Thyroid gland (tissue), 4 donors: ENCODE results near the gene PLXDC2.

Source experiments
- POLR2A ChIP-seq, 2 donors: fragments of 450-650 bp; IDR thresholded peaks; one replicate each; pipeline ENCODE4 v1.6.1; 2017; ENCODE audit warnings: antibody characterized with exemption in 2 of 2, mild to moderate bottlenecking in 2 of 2, moderate library complexity in 1 of 2
- TF ChIP-seq, protein P1 (sequence below), 6 experiments: fragments of 200-600 bp in 3 of 6; fragments of 450-650 bp in 3 of 6; sonication (generic) in 3 of 6; IDR thresholded peaks; one replicate each; pipeline ENCODE4 v1.5.1; 2016 to 2019; ENCODE audit warnings: antibody characterized with exemption in 6 of 6, mild to moderate bottlenecking in 2 of 6, inconsistent platforms in 1 of 6, moderate library complexity in 1 of 6

GRCh38 chr10:20185116-20185515, 368.9 kb downstream of the PLXDC2 start:
- TF ChIP-seq POLR2A (IDR thresholded peaks at IDR 0.05), result no peak
- TF ChIP-seq, protein P1, sequence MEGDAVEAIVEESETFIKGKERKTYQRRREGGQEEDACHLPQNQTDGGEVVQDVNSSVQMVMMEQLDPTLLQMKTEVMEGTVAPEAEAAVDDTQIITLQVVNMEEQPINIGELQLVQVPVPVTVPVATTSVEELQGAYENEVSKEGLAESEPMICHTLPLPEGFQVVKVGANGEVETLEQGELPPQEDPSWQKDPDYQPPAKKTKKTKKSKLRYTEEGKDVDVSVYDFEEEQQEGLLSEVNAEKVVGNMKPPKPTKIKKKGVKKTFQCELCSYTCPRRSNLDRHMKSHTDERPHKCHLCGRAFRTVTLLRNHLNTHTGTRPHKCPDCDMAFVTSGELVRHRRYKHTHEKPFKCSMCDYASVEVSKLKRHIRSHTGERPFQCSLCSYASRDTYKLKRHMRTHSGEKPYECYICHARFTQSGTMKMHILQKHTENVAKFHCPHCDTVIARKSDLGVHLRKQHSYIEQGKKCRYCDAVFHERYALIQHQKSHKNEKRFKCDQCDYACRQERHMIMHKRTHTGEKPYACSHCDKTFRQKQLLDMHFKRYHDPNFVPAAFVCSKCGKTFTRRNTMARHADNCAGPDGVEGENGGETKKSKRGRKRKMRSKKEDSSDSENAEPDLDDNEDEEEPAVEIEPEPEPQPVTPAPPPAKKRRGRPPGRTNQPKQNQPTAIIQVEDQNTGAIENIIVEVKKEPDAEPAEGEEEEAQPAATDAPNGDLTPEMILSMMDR (IDR thresholded peaks at IDR 0.05), result no peak
